GM10248 (cell line): ENCODE measurements around the gene PSTK.

Experiments
- CTCF ChIA-PET: fragments of 300-600 bp; sonication (Branson Sonifier 250); formaldehyde crosslinking; extraction: SDS; loops from one replicate; lab custom pipeline; 2021; ENCODE audit warnings: antibody characterized with exemption; lab: Yijun Ruan, JAX
- POLR2A ChIA-PET: fragments of 350-650 bp; sonication (Branson Sonifier 250); formaldehyde crosslinking; extraction: SDS; loops from one replicate; lab custom pipeline; 2020; ENCODE audit warnings: antibody characterized with exemption; lab: Yijun Ruan, JAX
- DNase-seq: peaks from one replicate; pipeline ENCODE4 v3.0.0; 2012; ENCODE audit errors: extremely low spot score
- CTCF ChIP-seq: IDR thresholded peaks from 2 replicates; pipeline ENCODE4 v1.5.1; 2012; ENCODE audit warnings: mild to moderate bottlenecking, low read depth; ENCODE audit errors: extremely low read depth, missing control alignments, control extremely low read depth

PSTK gene

GRCh38 chr10:123034332-123034731 lies 54.1 kb downstream of the PSTK start:
- ChIA-PET CTCF (interaction anchor here (1.2 to 4.3 kb wide), 3 partner anchors 10 to 524 kb away, joined by 6 to 40 read pairs (median 6); no protein-coding TSS in a partner anchor), POLR2A (no interaction called here)
- no peak for TF ChIP-seq CTCF
- DNase-seq, result no peak

GRCh38 chr10:123035467-123036086 lies 55.4 kb downstream of the PSTK start:
- ChIA-PET CTCF (interaction anchor here (0.7 to 2.4 kb wide), 3 partner anchors 9 to 932 kb away, joined by 3 to 6 read pairs (median 3); no protein-coding TSS in a partner anchor), POLR2A (no interaction called here)
- TF ChIP-seq CTCF, result no peak
- no peak for DNase-seq

GRCh38 chr10:123038782-123039631 lies 58.8 kb downstream of the PSTK start:
- TF ChIP-seq CTCF, result no peak
- ChIA-PET CTCF (interaction anchor here (0.7 to 1.3 kb wide), 3 partner anchors 31 to 520 kb away, joined by 3 read pairs; no protein-coding TSS in a partner anchor), POLR2A (no interaction called here)
- DNase-seq, result no peak

- CTCF ChIA-PET, result interaction anchor here (0.9 kb wide), 1 partner anchor 15 kb away, joined by 4 read pairs; no protein-coding TSS in a partner anchor
- TF ChIP-seq CTCF, result no peak
- POLR2A ChIA-PET, result no interaction called here
- DNase-seq, result no peak
These were observed 59.4 kb downstream of the PSTK start for GRCh38 chr10:123039632-123039930.
